Cardiac muscle cell (in vitro differentiated cells and primary cell): ENCODE data around the gene TMEM163. TPM values are rescaled to one million over a fixed set of nuclear protein-coding genes. Genes with fewer than 3 reads are reported as not detected.
A peak's percentile ranks its signal among the peaks of the same experiment; 100 is the strongest.

Experiments used
- DNase-seq, 2 donors: peaks; one replicate each; pipeline versions ENCODE4 v3.0.0 to v3.0.0-alpha.2; 2010 to 2017; ENCODE audit warnings: low read depth in 1 of 2, low spot score in 1 of 2
- H3K27ac ChIP-seq: fragments of 200-600 bp; sonication (generic); 2 replicates; pipeline ENCODE4 v1.5.1; 2016
- H3K27me3 ChIP-seq: fragments of 200-600 bp; sonication (generic); 2 replicates; pipeline ENCODE4 v1.6.0; 2016; ENCODE audit warnings: control low read depth
- H3K36me3 ChIP-seq: fragments of 200-600 bp; sonication (generic); 2 replicates; pipeline ENCODE4 v1.5.1; 2016; ENCODE audit warnings: control low read depth
- H3K4me1 ChIP-seq: fragments of 200-600 bp; sonication (generic); 2 replicates; pipeline ENCODE4 v1.8.1; 2017; ENCODE audit warnings: low read depth, mild to moderate bottlenecking, mixed run types
- H3K4me3 ChIP-seq: fragments of 200-600 bp; sonication (generic); 2 replicates; pipeline ENCODE4 v1.5.1; 2016; ENCODE audit warnings: mild to moderate bottlenecking
- H3K9me3 ChIP-seq: fragments of 200-600 bp; sonication (generic); 2 replicates; pipeline ENCODE4 v1.5.1; 2017; ENCODE audit warnings: low read depth, mild to moderate bottlenecking, control low read depth
- CTCF ChIP-seq: IDR thresholded peaks from 2 replicates; pipeline ENCODE4 v1.5.1; 2012; ENCODE audit warnings: low read depth, mild to moderate bottlenecking, low read length
- polyA plus RNA-seq: library from polyadenylated mRNA; unstranded; fragments of >200 nt; fragmentation: Nextera tagmentation; extraction: Ambion mirVana; gene quantifications from 2 replicates; pipeline ENCODE4 v1.2.1, GENCODE V29; 2016
- total RNA-seq: library from RNA; depleted of rRNA; stranded (reverse); fragments of >200 nt; gene quantifications from 2 replicates; pipeline ENCODE4 v1.2.3, GENCODE V29; 2016

Gene TMEM163
- total and polyA plus RNA-seq, 2 experiments from 2014 or later = 45.8 to 58.1 TPM

GRCh38 chr2:134468164-134468563 lies 250.6 kb downstream of the TMEM163 start:
- no peak overlapping the region for H3K4me3 ChIP-seq
- H3K36me3 ChIP-seq = no peaks in the 10 kb centered on the region
- H3K9me3 ChIP-seq = no peaks in the 10 kb centered on the region
- H3K27ac ChIP-seq = no peak overlapping the region
- H3K27me3 ChIP-seq = no peaks in the 10 kb centered on the region
- peaks cover 21% of the 10 kb centered on the region for H3K4me1 ChIP-seq
- DNase-seq = no peak
- no peak for TF ChIP-seq CTCF

- DNase-seq = peak; percentile 3 to 59
- Histone ChIP-seq H3K4me3 (no peak overlapping the region), H3K27ac (no peak overlapping the region), H3K36me3 (no peaks in the 10 kb centered on the region), H3K9me3 (no peaks in the 10 kb centered on the region), H3K4me1 (peaks cover 30% of the 10 kb centered on the region), H3K27me3 (no peaks in the 10 kb centered on the region)
- no peak for TF ChIP-seq CTCF
Observed at GRCh38 chr2:134466141-134466540, 252.7 kb downstream of the TMEM163 start.

- H3K9me3 ChIP-seq = no peaks in the 10 kb centered on the region
- DNase-seq = no peak
- no peaks in the 10 kb centered on the region for H3K36me3 ChIP-seq
- H3K4me3 ChIP-seq = no peak overlapping the region
- no peak overlapping the region for H3K27ac ChIP-seq
- H3K4me1 ChIP-seq = peaks cover 35% of the 10 kb centered on the region
- no peaks in the 10 kb centered on the region for H3K27me3 ChIP-seq
- no peak for TF ChIP-seq CTCF
Observed at GRCh38 chr2:134465228-134466105, 253.3 kb downstream of the TMEM163 start.

- no peak for DNase-seq
- H3K27me3 ChIP-seq = no peaks in the 10 kb centered on the region
- H3K9me3 ChIP-seq = no peaks in the 10 kb centered on the region
- H3K4me1 ChIP-seq = peaks cover 35% of the 10 kb centered on the region
- TF ChIP-seq CTCF = no peak
- no peaks in the 10 kb centered on the region for H3K36me3 ChIP-seq
- H3K27ac ChIP-seq = no peak overlapping the region
- H3K4me3 ChIP-seq = no peak overlapping the region
Observed at GRCh38 chr2:134463699-134464022, 255.1 kb downstream of the TMEM163 start.

- Histone ChIP-seq H3K4me1 (peaks cover 35% of the 10 kb centered on the region), H3K27me3 (no peaks in the 10 kb centered on the region), H3K27ac (peak overlapping the region; percentile 20), H3K4me3 (no peak overlapping the region), H3K9me3 (no peaks in the 10 kb centered on the region), H3K36me3 (no peaks in the 10 kb centered on the region)
- DNase-seq = no peak
- no peak for TF ChIP-seq CTCF
Observed at GRCh38 chr2:134462791-134463698, 255.8 kb downstream of the TMEM163 start.
